HepG2 (cell line): Measurements from ENCODE around the gene HOXA5. TPM values are rescaled to one million over a fixed set of nuclear protein-coding genes. Genes with fewer than 3 reads are reported as not detected.

Experiments
- ELF4 ChIP-seq: sonication (generic); formaldehyde crosslinking; IDR thresholded peaks from 2 replicates; pipeline ENCODE4 v1.5.0; 2020; ENCODE audit warnings: missing genetic modification reagents, mild to moderate bottlenecking, moderate library complexity, borderline replicate concordance
- HOXA5 ChIP-seq: sonication (generic); formaldehyde crosslinking; IDR thresholded peaks from 2 replicates; pipeline ENCODE4 v1.4.0; 2020; ENCODE audit warnings: missing genetic modification reagents
- SAP130 ChIP-seq: IDR thresholded peaks from 2 replicates; pipeline ENCODE4 v1.6.1; 2016; ENCODE audit warnings: low read depth
- SATB2 ChIP-seq: sonication (generic); formaldehyde crosslinking; IDR thresholded peaks from 2 replicates; pipeline ENCODE4 v1.5.0; 2020; ENCODE audit warnings: missing genetic modification reagents
- ZNF10 ChIP-seq: sonication (generic); formaldehyde crosslinking; IDR thresholded peaks from 2 replicates; pipeline ENCODE4 v1.4.0; 2020; ENCODE audit warnings: mild to moderate bottlenecking, low read depth, missing genetic modification reagents, borderline replicate concordance
- ZNF530 ChIP-seq: sonication (generic); formaldehyde crosslinking; IDR thresholded peaks from 2 replicates; pipeline ENCODE4 v1.5.0; 2020; ENCODE audit warnings: low read depth, mild to moderate bottlenecking, missing genetic modification reagents
- ZNF605 ChIP-seq: sonication (generic); formaldehyde crosslinking; IDR thresholded peaks from 2 replicates; pipeline ENCODE4 v1.8.0; 2022; ENCODE audit warnings: mild to moderate bottlenecking, missing genetic modification reagents
- polyA plus RNA-seq, 8 experiments: library from polyadenylated mRNA; depleted of rRNA in 3 of 8; stranded (reverse) in 7 of 8; unstranded in 1 of 8; fragments of >200 nt; fragmentation: Illumina TruSeq in 4 of 8; extraction: Trizol in 4 of 8; gene quantifications; 2 replicates each; pipeline versions ENCODE4 v1.2.1 to v1.2.3, GENCODE V29; 2011 to 2016; ENCODE audit warnings: low read depth in 4 of 8, missing spikeins in 1 of 8, mixed read lengths in 1 of 8; ENCODE audit not compliant: insufficient read depth in 1 of 8
- total RNA-seq, 5 experiments: library from RNA; depleted of rRNA; stranded (reverse); fragments of >200 nt; fragmentation: Illumina TruSeq; extraction: Trizol; gene quantifications; 2 replicates each; pipeline ENCODE4 v1.2.3, GENCODE V29; 2016; ENCODE audit warnings: low read depth in 1 of 5
- TF ChIP-seq, protein P1 (sequence below): sonication (generic); formaldehyde crosslinking; IDR thresholded peaks from one replicate; pipeline ENCODE4 v1.5.1; 2020; ENCODE audit warnings: mild to moderate bottlenecking, missing genetic modification reagents; ENCODE audit errors: not compliant biosample characterization
- TF ChIP-seq, protein P2 (sequence below): sonication (generic); formaldehyde crosslinking; IDR thresholded peaks from 2 replicates; pipeline ENCODE4 v1.9.0; 2022; ENCODE audit warnings: missing genetic modification reagents, mild to moderate bottlenecking, borderline replicate concordance
- TF ChIP-seq, protein P3 (sequence below): IDR thresholded peaks from 2 replicates; pipeline ENCODE4 v1.6.1; 2016; ENCODE audit warnings: mild to moderate bottlenecking, missing biosample characterization, missing genetic modification reagents
- TF ChIP-seq, protein P4 (sequence below), 2 experiments: sonication (generic) in 1 of 2; formaldehyde crosslinking in 1 of 2; IDR thresholded peaks; 2 replicates each; pipeline versions ENCODE4 v1.4.0 to v1.6.1; 2018 to 2020; ENCODE audit warnings: missing genetic modification reagents in 2 of 2, borderline replicate concordance in 1 of 2, low read depth in 1 of 2, mild to moderate bottlenecking in 1 of 2, missing biosample characterization in 1 of 2
- TF ChIP-seq, protein P5 (sequence below): sonication (generic); formaldehyde crosslinking; IDR thresholded peaks from 2 replicates; pipeline ENCODE4 v1.9.0; 2022; ENCODE audit warnings: low read depth, missing genetic modification reagents

The HOXA5 gene
- total and polyA plus RNA-seq, 2 of the 13 experiments (the other 11 are each of a cell fraction or from before 2014, with no cell fraction given) = 3.2 to 3.6 TPM

DNA sequence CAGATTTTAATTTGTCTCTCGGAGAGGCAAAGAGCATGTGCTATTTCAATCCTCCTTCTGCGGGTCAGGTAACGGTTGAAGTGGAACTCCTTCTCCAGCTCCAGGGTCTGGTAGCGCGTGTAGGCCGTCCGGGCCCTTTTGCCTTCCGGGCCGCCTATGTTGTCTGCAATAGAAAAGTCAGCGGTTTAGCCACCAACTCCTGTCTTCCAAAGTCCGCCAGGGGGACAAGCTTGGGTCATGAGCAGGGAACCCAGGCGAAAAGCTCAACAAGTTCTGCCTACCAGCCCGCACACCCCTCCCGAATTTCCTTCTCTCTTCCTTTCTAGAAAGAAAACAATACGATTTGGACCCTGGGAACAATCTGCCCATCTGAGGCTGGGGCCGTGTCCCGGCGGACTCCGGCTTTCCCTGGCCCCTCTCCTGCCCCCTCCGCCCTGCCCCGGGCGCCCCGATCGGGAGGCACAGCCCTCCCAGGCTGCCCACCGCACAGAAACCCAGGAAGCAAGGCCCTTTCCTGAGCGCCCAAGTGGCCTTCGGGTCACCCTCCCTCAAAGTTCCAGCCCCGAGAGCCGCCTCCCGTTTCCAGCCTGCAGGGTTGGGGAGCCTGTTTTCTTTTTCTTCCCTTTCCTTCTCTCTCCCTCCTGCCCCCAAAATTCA is 1.4 kb downstream of the HOXA5 start (continued):
- TF ChIP-seq, protein P1, sequence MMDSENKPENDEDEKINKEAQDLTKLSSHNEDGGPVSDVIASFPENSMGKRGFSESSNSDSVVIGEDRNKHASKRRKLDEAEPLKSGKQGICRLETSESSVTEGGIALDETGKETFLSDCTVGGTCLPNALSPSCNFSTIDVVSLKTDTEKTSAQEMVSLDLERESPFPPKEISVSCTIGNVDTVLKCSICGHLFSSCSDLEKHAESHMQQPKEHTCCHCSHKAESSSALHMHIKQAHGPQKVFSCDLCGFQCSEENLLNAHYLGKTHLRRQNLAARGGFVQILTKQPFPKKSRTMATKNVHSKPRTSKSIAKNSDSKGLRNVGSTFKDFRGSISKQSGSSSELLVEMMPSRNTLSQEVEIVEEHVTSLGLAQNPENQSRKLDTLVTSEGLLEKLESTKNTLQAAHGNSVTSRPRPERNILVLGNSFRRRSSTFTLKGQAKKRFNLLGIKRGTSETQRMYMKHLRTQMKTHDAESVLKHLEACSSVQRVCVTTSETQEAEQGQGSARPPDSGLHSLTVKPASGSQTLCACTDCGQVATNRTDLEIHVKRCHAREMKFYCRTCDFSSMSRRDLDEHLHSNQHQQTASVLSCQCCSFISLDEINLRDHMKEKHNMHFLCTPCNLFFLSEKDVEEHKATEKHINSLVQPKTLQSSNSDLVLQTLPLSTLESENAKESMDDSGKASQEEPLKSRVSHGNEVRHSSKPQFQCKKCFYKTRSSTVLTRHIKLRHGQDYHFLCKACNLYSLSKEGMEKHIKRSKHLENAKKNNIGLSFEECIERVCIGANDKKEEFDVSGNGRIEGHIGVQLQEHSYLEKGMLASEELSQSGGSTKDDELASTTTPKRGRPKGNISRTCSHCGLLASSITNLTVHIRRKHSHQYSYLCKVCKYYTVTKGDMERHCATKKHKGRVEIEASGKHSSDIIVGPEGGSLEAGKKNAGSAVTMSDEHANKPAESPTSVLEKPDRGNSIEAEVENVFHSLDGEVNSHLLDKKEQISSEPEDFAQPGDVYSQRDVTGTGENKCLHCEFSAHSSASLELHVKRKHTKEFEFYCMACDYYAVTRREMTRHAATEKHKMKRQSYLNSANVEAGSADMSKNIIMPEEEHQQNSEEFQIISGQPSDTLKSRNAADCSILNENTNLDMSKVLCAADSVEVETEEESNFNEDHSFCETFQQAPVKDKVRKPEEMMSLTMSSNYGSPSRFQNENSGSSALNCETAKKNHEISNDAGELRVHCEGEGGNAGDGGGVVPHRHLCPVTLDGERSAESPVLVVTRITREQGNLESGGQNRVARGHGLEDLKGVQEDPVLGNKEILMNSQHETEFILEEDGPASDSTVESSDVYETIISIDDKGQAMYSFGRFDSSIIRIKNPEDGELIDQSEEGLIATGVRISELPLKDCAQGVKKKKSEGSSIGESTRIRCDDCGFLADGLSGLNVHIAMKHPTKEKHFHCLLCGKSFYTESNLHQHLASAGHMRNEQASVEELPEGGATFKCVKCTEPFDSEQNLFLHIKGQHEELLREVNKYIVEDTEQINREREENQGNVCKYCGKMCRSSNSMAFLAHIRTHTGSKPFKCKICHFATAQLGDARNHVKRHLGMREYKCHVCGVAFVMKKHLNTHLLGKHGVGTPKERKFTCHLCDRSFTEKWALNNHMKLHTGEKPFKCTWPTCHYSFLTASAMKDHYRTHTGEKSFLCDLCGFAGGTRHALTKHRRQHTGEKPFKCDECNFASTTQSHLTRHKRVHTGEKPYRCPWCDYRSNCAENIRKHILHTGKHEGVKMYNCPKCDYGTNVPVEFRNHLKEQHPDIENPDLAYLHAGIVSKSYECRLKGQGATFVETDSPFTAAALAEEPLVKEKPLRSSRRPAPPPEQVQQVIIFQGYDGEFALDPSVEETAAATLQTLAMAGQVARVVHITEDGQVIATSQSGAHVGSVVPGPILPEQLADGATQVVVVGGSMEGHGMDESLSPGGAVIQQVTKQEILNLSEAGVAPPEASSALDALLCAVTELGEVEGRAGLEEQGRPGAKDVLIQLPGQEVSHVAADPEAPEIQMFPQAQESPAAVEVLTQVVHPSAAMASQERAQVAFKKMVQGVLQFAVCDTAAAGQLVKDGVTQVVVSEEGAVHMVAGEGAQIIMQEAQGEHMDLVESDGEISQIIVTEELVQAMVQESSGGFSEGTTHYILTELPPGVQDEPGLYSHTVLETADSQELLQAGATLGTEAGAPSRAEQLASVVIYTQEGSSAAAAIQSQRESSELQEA = no peak
- TF ChIP-seq, protein P2, sequence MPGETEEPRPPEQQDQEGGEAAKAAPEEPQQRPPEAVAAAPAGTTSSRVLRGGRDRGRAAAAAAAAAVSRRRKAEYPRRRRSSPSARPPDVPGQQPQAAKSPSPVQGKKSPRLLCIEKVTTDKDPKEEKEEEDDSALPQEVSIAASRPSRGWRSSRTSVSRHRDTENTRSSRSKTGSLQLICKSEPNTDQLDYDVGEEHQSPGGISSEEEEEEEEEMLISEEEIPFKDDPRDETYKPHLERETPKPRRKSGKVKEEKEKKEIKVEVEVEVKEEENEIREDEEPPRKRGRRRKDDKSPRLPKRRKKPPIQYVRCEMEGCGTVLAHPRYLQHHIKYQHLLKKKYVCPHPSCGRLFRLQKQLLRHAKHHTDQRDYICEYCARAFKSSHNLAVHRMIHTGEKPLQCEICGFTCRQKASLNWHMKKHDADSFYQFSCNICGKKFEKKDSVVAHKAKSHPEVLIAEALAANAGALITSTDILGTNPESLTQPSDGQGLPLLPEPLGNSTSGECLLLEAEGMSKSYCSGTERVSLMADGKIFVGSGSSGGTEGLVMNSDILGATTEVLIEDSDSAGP (CRISPR knock-in tag) = no peak
- TF ChIP-seq ZNF605 (no peak), ZNF10 (CRISPR knock-in tag) (no peak), ELF4 (CRISPR knock-in tag) (no peak), ZNF530 (CRISPR knock-in tag) (no peak), SAP130 (CRISPR knock-in tag) (peak; percentile 55), HOXA5 (CRISPR knock-in tag) (no peak), SATB2 (no peak)
- TF ChIP-seq, protein P3, sequence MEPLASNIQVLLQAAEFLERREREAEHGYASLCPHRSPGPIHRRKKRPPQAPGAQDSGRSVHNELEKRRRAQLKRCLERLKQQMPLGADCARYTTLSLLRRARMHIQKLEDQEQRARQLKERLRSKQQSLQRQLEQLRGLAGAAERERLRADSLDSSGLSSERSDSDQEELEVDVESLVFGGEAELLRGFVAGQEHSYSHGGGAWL (CRISPR knock-in tag) = 0 out of 2 replicates have a peak, but pooled peaks have one; percentile 4
- TF ChIP-seq, protein P4, sequence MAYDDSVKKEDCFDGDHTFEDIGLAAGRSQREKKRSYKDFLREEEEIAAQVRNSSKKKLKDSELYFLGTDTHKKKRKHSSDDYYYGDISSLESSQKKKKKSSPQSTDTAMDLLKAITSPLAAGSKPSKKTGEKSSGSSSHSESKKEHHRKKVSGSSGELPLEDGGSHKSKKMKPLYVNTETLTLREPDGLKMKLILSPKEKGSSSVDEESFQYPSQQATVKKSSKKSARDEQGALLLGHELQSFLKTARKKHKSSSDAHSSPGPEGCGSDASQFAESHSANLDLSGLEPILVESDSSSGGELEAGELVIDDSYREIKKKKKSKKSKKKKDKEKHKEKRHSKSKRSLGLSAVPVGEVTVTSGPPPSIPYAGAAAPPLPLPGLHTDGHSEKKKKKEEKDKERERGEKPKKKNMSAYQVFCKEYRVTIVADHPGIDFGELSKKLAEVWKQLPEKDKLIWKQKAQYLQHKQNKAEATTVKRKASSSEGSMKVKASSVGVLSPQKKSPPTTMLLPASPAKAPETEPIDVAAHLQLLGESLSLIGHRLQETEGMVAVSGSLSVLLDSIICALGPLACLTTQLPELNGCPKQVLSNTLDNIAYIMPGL (CRISPR knock-in tag; IDR thresholded peaks at IDR 0.05; ENCODE audit: borderline replicate concordance in 1 of 2, low read depth in 1 of 2) = peak in 1 of 2 experiments; percentile 67; a peak in 2 of 4 replicates
- TF ChIP-seq, protein P5, sequence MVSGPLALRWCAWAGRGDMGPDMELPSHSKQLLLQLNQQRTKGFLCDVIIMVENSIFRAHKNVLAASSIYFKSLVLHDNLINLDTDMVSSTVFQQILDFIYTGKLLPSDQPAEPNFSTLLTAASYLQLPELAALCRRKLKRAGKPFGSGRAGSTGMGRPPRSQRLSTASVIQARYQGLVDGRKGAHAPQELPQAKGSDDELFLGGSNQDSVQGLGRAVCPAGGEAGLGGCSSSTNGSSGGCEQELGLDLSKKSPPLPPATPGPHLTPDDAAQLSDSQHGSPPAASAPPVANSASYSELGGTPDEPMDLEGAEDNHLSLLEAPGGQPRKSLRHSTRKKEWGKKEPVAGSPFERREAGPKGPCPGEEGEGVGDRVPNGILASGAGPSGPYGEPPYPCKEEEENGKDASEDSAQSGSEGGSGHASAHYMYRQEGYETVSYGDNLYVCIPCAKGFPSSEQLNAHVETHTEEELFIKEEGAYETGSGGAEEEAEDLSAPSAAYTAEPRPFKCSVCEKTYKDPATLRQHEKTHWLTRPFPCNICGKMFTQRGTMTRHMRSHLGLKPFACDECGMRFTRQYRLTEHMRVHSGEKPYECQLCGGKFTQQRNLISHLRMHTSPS = no peak
